K562 (cell line): ENCODE data around the gene PITX1. TPM values are rescaled to one million over a fixed set of nuclear protein-coding genes. Genes with fewer than 3 reads are reported as not detected.

Experiments
- ATAC-seq: fragments of 200-7000 bp; cut with Tn5 transposase; 3 replicates; pipeline ENCODE4 v1.9.1; 2020; ENCODE audit warnings: moderate library complexity
- BruUV-seq: library from RNA; stranded (reverse); fragments of 400-500 nt; replicated peaks from 2 replicates; lab custom pipeline; 2021; lab: Mats Ljungman, UMichigan
- CTCF ChIA-PET: fragments of 300-600 bp; formaldehyde crosslinking; extraction: SDS; loops from one replicate; lab custom pipeline; 2021; ENCODE audit warnings: low intra/inter-chr PET ratio; lab: Yijun Ruan, JAX
- POLR2A ChIA-PET: fragments of 300-600, 350-650 bp; sonication (Branson Sonifier 250); formaldehyde crosslinking; extraction: SDS; loops from one replicate; lab custom pipeline; 2021; ENCODE audit warnings: antibody characterized with exemption, inconsistent platforms; lab: Yijun Ruan, JAX
- DNase-seq, 4 experiments: peaks; one replicate each; pipeline versions ENCODE4 v3.0.0 to v3.0.0-alpha.2; 2011 to 2018; ENCODE audit warnings: low spot score in 3 of 4, mixed read lengths in 3 of 4; ENCODE audit errors: extremely low read depth in 1 of 4
- FAIRE-seq: peaks from 2 replicates; lab custom pipeline; 2011; peaks lifted over from hg19 to GRCh38; lab: Jason Lieb, UNC
- H2AFZ ChIP-seq: 2 replicates; pipeline ENCODE4 v1.6.0; 2011; ENCODE audit warnings: low read depth, low read length, control low read depth, inconsistent platforms
- H3K27ac ChIP-seq: fragments of 200-600 bp; 3 replicates; pipeline ENCODE4 v1.8.0; 2011; ENCODE audit warnings: low read depth, mild to moderate bottlenecking, control low read depth, inconsistent platforms, low read length, moderate library complexity, mixed read lengths; ENCODE audit errors: extremely low read depth
- H3K27me3 ChIP-seq, 2 experiments: fragments of 300-600 bp in 1 of 2; 2 replicates in 1 of 2; 3 replicates in 1 of 2; pipeline versions ENCODE4 v1.6.0 to v1.8.0; 2011; ENCODE audit warnings: inconsistent platforms in 2 of 2, low read length in 2 of 2, mild to moderate bottlenecking in 1 of 2, mixed read lengths in 1 of 2, moderate library complexity in 1 of 2; ENCODE audit not compliant: control insufficient read depth in 2 of 2, insufficient read depth in 2 of 2
- H3K36me3 ChIP-seq: fragments of 300-600 bp; 3 replicates; pipeline ENCODE4 v1.8.0; 2011; ENCODE audit warnings: mild to moderate bottlenecking, low read length, inconsistent platforms; ENCODE audit not compliant: control insufficient read depth, insufficient read depth
- H3K4me1 ChIP-seq, 2 experiments: fragments of 200-600 bp in 1 of 2; replicated peaks in 1 of 2; 2 replicates in 1 of 2; 3 replicates in 1 of 2; pipeline versions ENCODE4 v1.5.1 to v1.8.0; 2011; ENCODE audit warnings: inconsistent platforms in 2 of 2, low read length in 2 of 2, mild to moderate bottlenecking in 1 of 2, mixed read lengths in 1 of 2, moderate library complexity in 1 of 2; ENCODE audit not compliant: control insufficient read depth in 2 of 2, insufficient read depth in 2 of 2
- H3K4me2 ChIP-seq: 2 replicates; pipeline ENCODE4 v1.6.1; 2011; ENCODE audit warnings: low read length, control low read depth, inconsistent platforms, mixed read lengths; ENCODE audit not compliant: insufficient read depth
- H3K4me3 ChIP-seq: fragments of 200-600 bp; sonication (generic), shearing (Covaris generic); 2 replicates; pipeline ENCODE4 v1.5.1; 2016; ENCODE audit warnings: control low read depth, inconsistent platforms
- H3K79me2 ChIP-seq: fragments of 200-600 bp; 3 replicates; pipeline ENCODE4 v1.8.0; 2011; ENCODE audit warnings: low read length, inconsistent platforms; ENCODE audit not compliant: control insufficient read depth, insufficient read depth
- H3K9ac ChIP-seq, 2 experiments: 2 replicates each; pipeline versions ENCODE4 v1.6.0 to v1.6.1; 2011; ENCODE audit warnings: low read depth in 2 of 2, low read length in 2 of 2, control low read depth in 1 of 2, inconsistent platforms in 1 of 2, mild to moderate bottlenecking in 1 of 2, mixed read lengths in 1 of 2; ENCODE audit not compliant: insufficient read depth in 1 of 2
- H3K9me1 ChIP-seq: one replicate; pipeline ENCODE4 v1.6.0; 2011; ENCODE audit warnings: inconsistent platforms, mild to moderate bottlenecking, low read length, moderate library complexity; ENCODE audit not compliant: control insufficient read depth, insufficient read depth
- H3K9me3 ChIP-seq: replicated peaks from 2 replicates; pipeline ENCODE4 v1.5.1; 2011; ENCODE audit warnings: low read depth, low read length, inconsistent platforms; ENCODE audit not compliant: control insufficient read depth, insufficient read depth
- H4K20me1 ChIP-seq: replicated peaks from 2 replicates; pipeline ENCODE4 v1.6.1; 2011; ENCODE audit warnings: low read length, inconsistent platforms, mixed read lengths; ENCODE audit not compliant: control insufficient read depth, insufficient read depth
- ARHGAP35 ChIP-seq: fragments of 450-650 bp; IDR thresholded peaks from 2 replicates; pipeline ENCODE4 v1.6.1; 2018; ENCODE audit not compliant: partially characterized antibody
- CXXC5 ChIP-seq: fragments of 250-450 bp; sonication (Bioruptor Pico); IDR thresholded peaks from 2 replicates; pipeline ENCODE4 v1.8.0; 2022; ENCODE audit warnings: inconsistent platforms, mild to moderate bottlenecking, moderate library complexity
- GATA2 ChIP-seq: sonication (generic); formaldehyde crosslinking; IDR thresholded peaks from 2 replicates; pipeline ENCODE4 v1.4.0; 2020; ENCODE audit warnings: mild to moderate bottlenecking, missing genetic modification reagents
- HNRNPH1 ChIP-seq: fragments of 200-400 bp; formaldehyde crosslinking; optimal IDR thresholded peaks from 2 replicates; pipeline ENCODE3; 2017; ENCODE audit warnings: low read depth, mild to moderate bottlenecking, low read length, moderate library complexity
- PRPF4 ChIP-seq: fragments of 200-400 bp; formaldehyde crosslinking; IDR thresholded peaks from one replicate; pipeline ENCODE4 v1.6.1; 2017; ENCODE audit warnings: low read length, low read depth, mild to moderate bottlenecking; ENCODE audit not compliant: insufficient read depth, poor library complexity, severe bottlenecking
- RBM15 ChIP-seq: fragments of 200-400 bp; formaldehyde crosslinking; IDR thresholded peaks from 2 replicates; pipeline ENCODE4 v1.6.1; 2018; ENCODE audit warnings: mild to moderate bottlenecking, low read length, moderate library complexity; ENCODE audit not compliant: insufficient read depth
- RERE ChIP-seq: sonication (generic); formaldehyde crosslinking; IDR thresholded peaks from 2 replicates; pipeline ENCODE4 v1.8.0; 2023; ENCODE audit warnings: missing genetic modification reagents, mild to moderate bottlenecking, borderline replicate concordance
- RFX5 ChIP-seq: IDR thresholded peaks from 2 replicates; pipeline ENCODE4 v1.6.1; 2011; ENCODE audit warnings: low read depth, mild to moderate bottlenecking, improper control_type of control experiment, low read length
- SETDB1 ChIP-seq: IDR thresholded peaks from one replicate; pipeline ENCODE4 v1.6.1; 2012; ENCODE audit warnings: low read length, control low read depth, inconsistent platforms
- ZNF444 ChIP-seq: fragments of 250-450 bp; sonication (Bioruptor Pico); IDR thresholded peaks from 2 replicates; pipeline ENCODE4 v1.4.0; 2020; ENCODE audit warnings: mild to moderate bottlenecking, moderate library complexity
- ZNF75A ChIP-seq: fragments of 450-650 bp; formaldehyde crosslinking; IDR thresholded peaks from 2 replicates; pipeline ENCODE4 v1.4.0; 2020; ENCODE audit warnings: mild to moderate bottlenecking
- WGBS: fragments of 100-300 bp; shearing (Covaris generic); methylation state at CpG from one replicate; pipeline ENCODE4 v1.1.6; 2016; ENCODE audit warnings: low coverage, mixed read lengths; ENCODE audit not compliant: insufficient coverage; ENCODE audit errors: missing lambda C conversion rate; 5-methylcytosine and 5-hydroxymethylcytosine counted together
- in situ Hi-C: fragments of 300-500 bp; cut with MboI; formaldehyde crosslinking; loops from 4 replicates; pipeline ENCODE4 v1.15.0; 2018; ENCODE audit warnings: inconsistent platforms, mixed read lengths
- intact Hi-C: fragments of 100-400 bp; cut with micrococcal nuclease; formaldehyde crosslinking; loops from 2 replicates; pipeline ENCODE4 v1.14.2; 2022
- polyA plus RNA-seq, 8 experiments: library from polyadenylated mRNA; depleted of rRNA in 4 of 8; stranded (reverse) in 5 of 8; unstranded in 3 of 8; fragments of >200 nt; fragmentation: Nextera tagmentation in 2 of 8; fragmentation: Illumina TruSeq in 1 of 8; extraction: Ambion mirVana in 2 of 8; extraction: Trizol in 1 of 8; gene quantifications; 2 replicates each; pipeline versions ENCODE4 v1.2.1 to v1.2.3, GENCODE V29; 2011 to 2014; ENCODE audit warnings: inconsistent platforms in 1 of 8, missing spikeins in 1 of 8
- total RNA-seq, 7 experiments: library from RNA; depleted of rRNA in 6 of 7; stranded (reverse); fragments of >200 nt in 6 of 7; fragmentation: Illumina TruSeq in 2 of 7; extraction: Trizol in 2 of 7; gene quantifications; 2 replicates each; pipeline versions ENCODE4 v1.2.1 to v1.2.3, GENCODE V29; 2011 to 2021; ENCODE audit warnings: low replicate concordance in 1 of 7
- TF ChIP-seq, protein P1 (sequence below): fragments of 450-650 bp; formaldehyde crosslinking; IDR thresholded peaks from 2 replicates; pipeline ENCODE4 v1.4.0; 2020; ENCODE audit warnings: mild to moderate bottlenecking, moderate library complexity
- TF ChIP-seq, protein P2 (sequence below): sonication (generic); formaldehyde crosslinking; IDR thresholded peaks from 2 replicates; pipeline ENCODE4 v1.8.0; 2022; ENCODE audit warnings: mild to moderate bottlenecking, low read depth, missing genetic modification reagents
- TF ChIP-seq, protein P3 (sequence below): sonication (generic); IDR thresholded peaks from 2 replicates; pipeline ENCODE4 v1.6.1; 2016

PITX1 gene
- total and polyA plus RNA-seq, 9 of the 15 experiments (the other 6 are each of a cell fraction or from before 2014, with no cell fraction given): 0.13 to 88.2 (median 24.9) TPM

GRCh38 chr5:135057233-135057632 lies 23.2 kb upstream of the PITX1 start:
- Histone ChIP-seq H3K27me3 (peaks cover 0 to 7% of the 10 kb centered on the region in 2 experiments; a peak in 1 of 5 replicates), H3K79me2 (no peaks in the 10 kb centered on the region), H3K4me1 (peaks cover 11 to 16% of the 10 kb centered on the region in 2 experiments; a peak in 4 of 5 replicates), H3K27ac (no peak overlapping the region), H2AFZ (no peak overlapping the region), H4K20me1 (no peaks in the 10 kb centered on the region), H3K4me3 (no peak overlapping the region), H3K9ac (no peak overlapping the region), H3K9me1 (no peaks in the 10 kb centered on the region), H3K4me2 (no peak overlapping the region), H3K36me3 (no peaks in the 10 kb centered on the region), H3K9me3 (no peaks in the 10 kb centered on the region)
- DNase-seq: no peak
- ATAC-seq: no peak
- WGBS: 7% methylated on average over 2 of the region's 2 CpGs
- no peak for FAIRE-seq
- no TSS peak for BruUV-seq
- POLR2A ChIA-PET: no interaction called here
- in situ Hi-C loops (no loop called here), intact Hi-C loops (no loop called here)
- TF ChIP-seq RBM15 (no peak), HNRNPH1 (no peak), RERE (CRISPR knock-in tag) (no peak), CXXC5 (CRISPR knock-in tag) (no peak), RFX5 (no peak), ZNF75A (no peak), ARHGAP35 (no peak), SETDB1 (no peak), ZNF444 (no peak), GATA2 (CRISPR knock-in tag) (no peak), PRPF4 (no peak)
- TF ChIP-seq, protein P1, sequence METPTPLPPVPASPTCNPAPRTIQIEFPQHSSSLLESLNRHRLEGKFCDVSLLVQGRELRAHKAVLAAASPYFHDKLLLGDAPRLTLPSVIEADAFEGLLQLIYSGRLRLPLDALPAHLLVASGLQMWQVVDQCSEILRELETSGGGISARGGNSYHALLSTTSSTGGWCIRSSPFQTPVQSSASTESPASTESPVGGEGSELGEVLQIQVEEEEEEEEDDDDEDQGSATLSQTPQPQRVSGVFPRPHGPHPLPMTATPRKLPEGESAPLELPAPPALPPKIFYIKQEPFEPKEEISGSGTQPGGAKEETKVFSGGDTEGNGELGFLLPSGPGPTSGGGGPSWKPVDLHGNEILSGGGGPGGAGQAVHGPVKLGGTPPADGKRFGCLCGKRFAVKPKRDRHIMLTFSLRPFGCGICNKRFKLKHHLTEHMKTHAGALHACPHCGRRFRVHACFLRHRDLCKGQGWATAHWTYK: no peak
- TF ChIP-seq, protein P2, sequence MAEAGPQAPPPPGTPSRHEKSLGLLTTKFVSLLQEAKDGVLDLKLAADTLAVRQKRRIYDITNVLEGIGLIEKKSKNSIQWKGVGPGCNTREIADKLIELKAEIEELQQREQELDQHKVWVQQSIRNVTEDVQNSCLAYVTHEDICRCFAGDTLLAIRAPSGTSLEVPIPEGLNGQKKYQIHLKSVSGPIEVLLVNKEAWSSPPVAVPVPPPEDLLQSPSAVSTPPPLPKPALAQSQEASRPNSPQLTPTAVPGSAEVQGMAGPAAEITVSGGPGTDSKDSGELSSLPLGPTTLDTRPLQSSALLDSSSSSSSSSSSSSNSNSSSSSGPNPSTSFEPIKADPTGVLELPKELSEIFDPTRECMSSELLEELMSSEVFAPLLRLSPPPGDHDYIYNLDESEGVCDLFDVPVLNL: no peak
- TF ChIP-seq, protein P3, sequence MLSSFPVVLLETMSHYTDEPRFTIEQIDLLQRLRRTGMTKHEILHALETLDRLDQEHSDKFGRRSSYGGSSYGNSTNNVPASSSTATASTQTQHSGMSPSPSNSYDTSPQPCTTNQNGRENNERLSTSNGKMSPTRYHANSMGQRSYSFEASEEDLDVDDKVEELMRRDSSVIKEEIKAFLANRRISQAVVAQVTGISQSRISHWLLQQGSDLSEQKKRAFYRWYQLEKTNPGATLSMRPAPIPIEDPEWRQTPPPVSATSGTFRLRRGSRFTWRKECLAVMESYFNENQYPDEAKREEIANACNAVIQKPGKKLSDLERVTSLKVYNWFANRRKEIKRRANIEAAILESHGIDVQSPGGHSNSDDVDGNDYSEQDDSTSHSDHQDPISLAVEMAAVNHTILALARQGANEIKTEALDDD: no peak
- CTCF ChIA-PET: no interaction called here
